Activated naive CD8-positive, alpha-beta T cell treated with anti-CD3 and anti-CD28 coated beads, Interleukin-2, amount 50 U/mL, for 24 hours (primary cell): ENCODE results near the gene SNN.

Source experiments
- ATAC-seq: fragments of 150-1000 bp; cut with Tn5 transposase; one replicate; pipeline ENCODE4 v1.10.0; 2021
- DNase-seq: peaks from one replicate; pipeline ENCODE4 v3.0.0; 2021
- H3K27ac Mint-ChIP-seq: one replicate; pipeline ENCODE4 v1.8.0; 2021; ENCODE audit warnings: mild to moderate bottlenecking, mixed read lengths
- H3K27me3 Mint-ChIP-seq: one replicate; pipeline ENCODE4 v1.8.0; 2021; ENCODE audit warnings: mixed read lengths
- H3K36me3 Mint-ChIP-seq: one replicate; pipeline ENCODE4 v1.8.0; 2021; ENCODE audit warnings: low read depth, mixed read lengths
- H3K4me1 Mint-ChIP-seq: one replicate; pipeline ENCODE4 v1.8.0; 2021; ENCODE audit warnings: mixed read lengths
- H3K4me3 Mint-ChIP-seq: one replicate; pipeline ENCODE4 v1.8.0; 2021; ENCODE audit warnings: mild to moderate bottlenecking, moderate library complexity, mixed read lengths
- H3K9me3 Mint-ChIP-seq: one replicate; pipeline ENCODE4 v1.8.0; 2021; ENCODE audit warnings: mixed read lengths

Gene SNN

GRCh38 chr16:11669380-11670146 lies 1.3 kb downstream of the SNN start:
- Mint-ChIP-seq H3K27ac (peak overlapping the region; percentile 75), H3K4me1 (peaks cover 70% of the 10 kb centered on the region), H3K36me3 (no peaks in the 10 kb centered on the region), H3K27me3 (no peaks in the 10 kb centered on the region), H3K9me3 (no peaks in the 10 kb centered on the region), H3K4me3 (peak overlapping the region; percentile 79)
- no peak for ATAC-seq
- no peak for DNase-seq

GRCh38 chr16:11670171-11671131 lies 2.2 kb downstream of the SNN start:
- peak overlapping the region; percentile 79 for H3K4me3 Mint-ChIP-seq
- no peaks in the 10 kb centered on the region for H3K27me3 Mint-ChIP-seq
- H3K27ac Mint-ChIP-seq = peak overlapping the region; percentile 75
- DNase-seq (peak; percentile 40), ATAC-seq (peak; percentile 35)
- H3K4me1 Mint-ChIP-seq = peaks cover 68% of the 10 kb centered on the region
- H3K36me3 Mint-ChIP-seq = no peaks in the 10 kb centered on the region
- no peaks in the 10 kb centered on the region for H3K9me3 Mint-ChIP-seq

- Mint-ChIP-seq H3K4me3 (peak overlapping the region; percentile 79), H3K9me3 (no peaks in the 10 kb centered on the region), H3K36me3 (no peaks in the 10 kb centered on the region), H3K27me3 (no peaks in the 10 kb centered on the region), H3K4me1 (peaks cover 66% of the 10 kb centered on the region), H3K27ac (no peak overlapping the region)
- DNase-seq (no peak), ATAC-seq (no peak)
Observed at GRCh38 chr16:11671271-11671670, 3.0 kb downstream of the SNN start.

- Mint-ChIP-seq H3K4me3 (no peak overlapping the region), H3K27me3 (no peaks in the 10 kb centered on the region), H3K4me1 (peaks cover 66% of the 10 kb centered on the region), H3K36me3 (no peaks in the 10 kb centered on the region), H3K9me3 (no peaks in the 10 kb centered on the region), H3K27ac (peak overlapping the region; percentile 77)
- ATAC-seq (no peak), DNase-seq (no peak)
Observed at GRCh38 chr16:11671676-11672075, 3.4 kb downstream of the SNN start.

GRCh38 chr16:11672206-11673090 lies 4.2 kb downstream of the SNN start:
- peak overlapping the region; percentile 77 for H3K27ac Mint-ChIP-seq
- DNase-seq = no peak
- H3K36me3 Mint-ChIP-seq = no peaks in the 10 kb centered on the region
- no peaks in the 10 kb centered on the region for H3K27me3 Mint-ChIP-seq
- no peak for ATAC-seq
- H3K4me1 Mint-ChIP-seq = peaks cover 64% of the 10 kb centered on the region
- H3K4me3 Mint-ChIP-seq = no peak overlapping the region
- H3K9me3 Mint-ChIP-seq = no peaks in the 10 kb centered on the region

- H3K9me3 Mint-ChIP-seq = no peaks in the 10 kb centered on the region
- H3K27ac Mint-ChIP-seq = peak overlapping the region; percentile 77
- no peaks in the 10 kb centered on the region for H3K27me3 Mint-ChIP-seq
- H3K4me3 Mint-ChIP-seq = no peak overlapping the region
- H3K4me1 Mint-ChIP-seq = peaks cover 67% of the 10 kb centered on the region
- peaks cover 2% of the 10 kb centered on the region for H3K36me3 Mint-ChIP-seq
- no peak for DNase-seq
- ATAC-seq = no peak
Observed at GRCh38 chr16:11673091-11674000, 5.1 kb downstream of the SNN start.

- Mint-ChIP-seq H3K27me3 (no peaks in the 10 kb centered on the region), H3K27ac (no peak overlapping the region), H3K36me3 (peaks cover 9% of the 10 kb centered on the region), H3K4me3 (no peak overlapping the region), H3K9me3 (no peaks in the 10 kb centered on the region), H3K4me1 (peaks cover 73% of the 10 kb centered on the region)
- ATAC-seq = no peak
- DNase-seq = no peak
Observed at GRCh38 chr16:11674001-11674817, 6.0 kb downstream of the SNN start.

GRCh38 chr16:11674818-11675560 lies 6.7 kb downstream of the SNN start:
- Mint-ChIP-seq H3K27me3 (no peaks in the 10 kb centered on the region), H3K9me3 (no peaks in the 10 kb centered on the region), H3K4me1 (peaks cover 71% of the 10 kb centered on the region), H3K4me3 (no peak overlapping the region), H3K36me3 (peaks cover 11% of the 10 kb centered on the region), H3K27ac (no peak overlapping the region)
- DNase-seq (no peak), ATAC-seq (no peak)

GRCh38 chr16:11675561-11676511 lies 7.6 kb downstream of the SNN start:
- Mint-ChIP-seq H3K36me3 (peaks cover 12% of the 10 kb centered on the region), H3K27me3 (no peaks in the 10 kb centered on the region), H3K4me1 (peaks cover 71% of the 10 kb centered on the region), H3K4me3 (no peak overlapping the region), H3K9me3 (no peaks in the 10 kb centered on the region), H3K27ac (no peak overlapping the region)
- no peak for DNase-seq
- ATAC-seq = peak; percentile 29

GRCh38 chr16:11676799-11677198 lies 8.5 kb downstream of the SNN start:
- H3K36me3 Mint-ChIP-seq = peaks cover 15% of the 10 kb centered on the region

GRCh38 chr16:11677451-11677951 lies 9.2 kb downstream of the SNN start:
- Mint-ChIP-seq H3K27me3 (no peaks in the 10 kb centered on the region), H3K4me3 (no peak overlapping the region), H3K27ac (no peak overlapping the region), H3K36me3 (peaks cover 18% of the 10 kb centered on the region), H3K9me3 (no peaks in the 10 kb centered on the region), H3K4me1 (peaks cover 71% of the 10 kb centered on the region)
- DNase-seq (no peak), ATAC-seq (no peak)

More at GRCh38 chr16:11676799-11677198, 8.5 kb downstream of the SNN start:
- no peak overlapping the region for H3K27ac Mint-ChIP-seq
- no peak overlapping the region for H3K4me3 Mint-ChIP-seq
- no peak for DNase-seq
- ATAC-seq = no peak
- peaks cover 71% of the 10 kb centered on the region for H3K4me1 Mint-ChIP-seq
- no peaks in the 10 kb centered on the region for H3K27me3 Mint-ChIP-seq
- no peaks in the 10 kb centered on the region for H3K9me3 Mint-ChIP-seq
